GM19397 (cell line): ENCODE results near the gene TRPM2.
"Not testable (repeated sequence)": the region's sequence is repeated elsewhere in the genome, so short reads cannot be mapped to it uniquely, and the experiment has no call there.

Source experiments
- ATAC-seq: cut with Tn5 transposase; IDR thresholded peaks from one replicate; pipeline ENCODE4 v1.9.1; 2021; ENCODE audit warnings: mild to moderate bottlenecking, moderate library complexity; ENCODE audit not compliant: unreplicated experiment

The TRPM2 gene

GRCh38 chr21:44475266-44475845 is 121.9 kb downstream of the TRPM2 start:
- ATAC-seq, result no peak

- no peak for ATAC-seq
These were observed 123.7 kb downstream of the TRPM2 start for GRCh38 chr21:44477131-44477530.

- ATAC-seq, result no peak
These were observed 124.3 kb downstream of the TRPM2 start for GRCh38 chr21:44477712-44478111.

GRCh38 chr21:44478124-44478800 is 124.8 kb downstream of the TRPM2 start:
- ATAC-seq, result no peak

- no peak for ATAC-seq
These were observed 125.4 kb downstream of the TRPM2 start for GRCh38 chr21:44478801-44479167.

GRCh38 chr21:44479556-44480199 is 126.3 kb downstream of the TRPM2 start:
- not testable (repeated sequence) for ATAC-seq

- no peak for ATAC-seq
These were observed 127.0 kb downstream of the TRPM2 start for GRCh38 chr21:44480200-44481053.

- ATAC-seq, result no peak
These were observed 129.3 kb downstream of the TRPM2 start for GRCh38 chr21:44482581-44483287.

- ATAC-seq, result no peak
These were observed 130.1 kb downstream of the TRPM2 start for GRCh38 chr21:44483288-44484237.

- no peak for ATAC-seq
These were observed 131.3 kb downstream of the TRPM2 start for GRCh38 chr21:44484498-44485253.

- ATAC-seq, result no peak
These were observed 131.9 kb downstream of the TRPM2 start for GRCh38 chr21:44485254-44485793.

GRCh38 chr21:44485796-44486195 is 132.4 kb downstream of the TRPM2 start:
- no peak for ATAC-seq

- ATAC-seq, result no peak
These were observed 132.9 kb downstream of the TRPM2 start for GRCh38 chr21:44486302-44486701.

GRCh38 chr21:44487831-44488230 is 134.4 kb downstream of the TRPM2 start:
- no peak for ATAC-seq

GRCh38 chr21:44489962-44490361 is 136.5 kb downstream of the TRPM2 start:
- ATAC-seq, result no peak

- ATAC-seq, result no peak
These were observed 137.0 kb downstream of the TRPM2 start for GRCh38 chr21:44490405-44490804.

GRCh38 chr21:44490816-44491215 is 137.4 kb downstream of the TRPM2 start:
- no peak for ATAC-seq
